PC-9 (cell line): ENCODE results near the gene TGFBI.

ENCODE experiments used
- CTCF ChIP-seq: fragments of 200-600 bp; sonication (generic); conservative IDR thresholded peaks from 2 replicates; pipeline ENCODE4 v1.6.1; 2017; ENCODE audit warnings: mixed run types, antibody characterized with exemption, mild to moderate bottlenecking, moderate library complexity
- EZH2 ChIP-seq: fragments of 200-600 bp; sonication (generic); IDR thresholded peaks from 2 replicates; pipeline ENCODE4 v1.8.0; 2017; ENCODE audit warnings: antibody characterized with exemption, low read depth

DNA sequence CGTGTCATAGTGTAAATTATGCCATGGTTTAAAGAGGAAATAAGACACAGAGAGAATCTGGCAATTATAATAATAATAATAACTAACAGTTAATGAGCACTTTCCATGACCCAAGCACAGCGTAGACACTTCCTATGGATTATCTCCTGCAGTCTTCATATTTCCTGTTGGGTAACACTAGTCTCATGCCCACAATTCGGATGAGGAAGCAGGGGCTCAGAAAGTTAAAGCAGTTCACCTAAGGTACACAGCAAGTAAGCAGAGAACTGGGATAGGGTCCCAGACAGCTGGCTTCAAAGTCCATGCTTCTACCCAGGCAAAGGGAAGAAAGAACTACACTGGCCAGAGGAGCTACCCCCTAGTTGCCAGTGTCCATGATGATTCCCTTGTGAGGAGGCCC, 27.9 kb upstream of the TGFBI start:
- TF ChIP-seq CTCF (no peak), EZH2 (no peak)
